Mucosa of stomach (tissue), 1 donor: Measurements from ENCODE around the gene DRD3.

Experiments
- H3K27me3 ChIP-seq: one replicate; pipeline ENCODE4 v1.7.0; 2013; ENCODE audit warnings: mild to moderate bottlenecking, low read length; ENCODE audit not compliant: control insufficient read depth, insufficient read depth
- H3K36me3 ChIP-seq: one replicate; pipeline ENCODE4 v1.7.0; 2013; ENCODE audit warnings: low read length; ENCODE audit not compliant: control insufficient read depth, insufficient read depth
- H3K4me1 ChIP-seq: one replicate; pipeline ENCODE4 v1.7.0; 2013; ENCODE audit warnings: mild to moderate bottlenecking, low read length; ENCODE audit not compliant: control insufficient read depth, insufficient read depth
- H3K4me3 ChIP-seq: one replicate; pipeline ENCODE4 v1.7.0; 2013; ENCODE audit warnings: low read length
- H3K9ac ChIP-seq: one replicate; pipeline ENCODE4 v1.7.0; 2013; ENCODE audit warnings: mild to moderate bottlenecking, low read length, moderate library complexity
- H3K9me3 ChIP-seq: one replicate; pipeline ENCODE4 v1.7.0; 2013; ENCODE audit warnings: mild to moderate bottlenecking, low read length, moderate library complexity; ENCODE audit not compliant: control insufficient read depth
- donor health status: Pancreatic carcinoma.

The DRD3 gene

DNA sequence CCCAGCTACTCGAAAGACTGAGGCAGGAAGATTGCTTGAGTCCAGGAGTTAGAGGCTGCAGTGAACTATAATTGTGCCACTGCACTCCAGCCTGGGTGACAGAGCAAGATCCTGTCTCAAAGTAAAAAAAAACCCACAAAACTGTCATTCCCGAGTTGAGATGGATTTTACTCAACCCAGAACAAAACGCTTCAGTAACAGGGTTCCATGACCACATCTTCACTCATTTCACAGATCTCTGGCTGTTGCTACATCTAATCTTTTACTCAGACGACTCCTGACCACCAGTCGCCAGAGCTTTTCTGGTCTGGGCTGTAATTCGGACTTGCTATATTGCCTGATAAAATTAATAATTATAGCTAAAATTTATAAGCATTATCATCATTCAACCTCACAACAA, 2.4 kb downstream of the DRD3 start:
- Histone ChIP-seq H3K27me3 (no peaks in the 10 kb centered on the region), H3K9ac (no peak overlapping the region), H3K36me3 (no peaks in the 10 kb centered on the region), H3K9me3 (no peaks in the 10 kb centered on the region), H3K4me1 (no peaks in the 10 kb centered on the region), H3K4me3 (no peak overlapping the region)

DNA sequence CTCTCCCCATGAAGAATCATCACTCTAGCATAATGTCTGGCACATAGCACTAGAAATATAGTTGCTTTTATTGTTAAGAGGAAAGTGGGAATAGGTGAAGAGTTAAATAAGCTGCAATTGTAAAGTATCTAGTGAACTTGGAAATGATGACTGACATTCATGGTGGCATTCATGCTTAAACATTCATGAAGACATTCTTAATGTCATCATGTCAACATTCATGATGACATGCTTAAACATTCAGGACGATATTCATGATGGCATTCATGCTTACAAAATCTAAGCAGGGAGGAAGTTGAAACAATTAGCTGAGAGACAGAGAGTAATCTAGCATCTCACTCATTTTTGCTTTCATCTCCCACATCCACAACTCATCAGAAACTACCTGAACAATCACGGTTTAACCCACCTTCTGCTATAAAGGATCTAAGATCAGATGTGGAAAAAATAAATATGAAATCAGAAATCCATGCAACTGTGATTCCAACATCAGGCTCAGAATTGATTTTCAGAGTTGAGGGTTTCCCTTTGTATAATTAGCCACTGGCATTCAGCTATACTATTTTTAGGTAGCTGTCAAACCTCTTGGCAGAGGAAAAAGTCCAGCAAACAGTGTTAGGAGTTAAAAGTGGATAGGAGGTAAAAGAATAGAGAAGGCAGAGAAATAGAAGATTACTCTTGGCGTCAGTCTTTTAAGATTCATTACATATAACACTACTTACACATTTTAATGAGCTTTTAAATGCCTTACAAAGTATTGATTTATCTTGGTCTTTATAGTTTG, 3.5 kb downstream of the DRD3 start:
- H3K9ac ChIP-seq, result no peak overlapping the region
- H3K36me3 ChIP-seq, result no peaks in the 10 kb centered on the region
- H3K4me1 ChIP-seq, result no peaks in the 10 kb centered on the region
- no peaks in the 10 kb centered on the region for H3K9me3 ChIP-seq
- no peaks in the 10 kb centered on the region for H3K27me3 ChIP-seq
- H3K4me3 ChIP-seq, result no peak overlapping the region

DNA sequence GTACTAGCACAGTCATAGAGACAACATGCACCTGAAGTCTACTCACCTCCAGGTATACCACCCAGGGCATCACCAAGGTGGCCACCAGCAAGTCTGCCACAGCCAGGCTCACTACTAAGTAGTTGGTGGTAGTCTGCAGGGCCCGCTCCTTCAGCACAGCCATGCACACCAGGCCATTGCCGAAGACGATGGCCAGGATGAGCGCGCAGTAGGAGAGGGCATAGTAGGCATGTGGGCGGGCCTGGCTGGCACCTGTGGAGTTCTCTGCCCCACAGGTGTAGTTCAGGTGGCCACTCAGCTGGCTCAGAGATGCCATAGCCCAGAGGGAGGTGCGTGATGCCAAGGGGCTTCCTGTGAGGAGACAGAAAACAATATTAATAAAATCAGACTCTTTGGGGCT, 7.2 kb downstream of the DRD3 start:
- no peaks in the 10 kb centered on the region for H3K27me3 ChIP-seq
- H3K36me3 ChIP-seq, result no peaks in the 10 kb centered on the region
- H3K9me3 ChIP-seq, result no peaks in the 10 kb centered on the region
- no peak overlapping the region for H3K9ac ChIP-seq
- no peaks in the 10 kb centered on the region for H3K4me1 ChIP-seq
- H3K4me3 ChIP-seq, result no peak overlapping the region

DNA sequence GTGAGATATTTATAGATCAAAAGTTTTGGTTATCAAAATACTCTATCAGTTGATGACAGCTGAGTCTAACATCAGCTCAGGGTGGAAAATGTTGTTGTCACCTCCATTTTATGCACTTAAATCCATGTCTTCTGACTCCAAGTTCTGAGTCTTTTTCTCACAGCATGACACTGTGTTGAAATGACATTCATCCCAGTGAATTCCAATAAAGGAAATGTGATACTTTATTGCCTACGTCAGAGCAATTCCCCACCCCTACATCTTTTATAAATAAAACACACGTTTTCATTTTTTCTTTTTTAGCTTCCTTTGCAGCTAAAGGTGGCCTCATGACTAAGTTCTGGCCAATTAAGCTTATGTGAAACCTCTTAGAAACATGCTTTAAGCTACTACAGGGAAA, 10.7 kb downstream of the DRD3 start:
- H3K9ac ChIP-seq, result no peak overlapping the region
- H3K4me1 ChIP-seq, result no peaks in the 10 kb centered on the region
- H3K36me3 ChIP-seq, result no peaks in the 10 kb centered on the region
- no peaks in the 10 kb centered on the region for H3K9me3 ChIP-seq
- H3K27me3 ChIP-seq, result no peaks in the 10 kb centered on the region
- H3K4me3 ChIP-seq, result no peak overlapping the region

DNA sequence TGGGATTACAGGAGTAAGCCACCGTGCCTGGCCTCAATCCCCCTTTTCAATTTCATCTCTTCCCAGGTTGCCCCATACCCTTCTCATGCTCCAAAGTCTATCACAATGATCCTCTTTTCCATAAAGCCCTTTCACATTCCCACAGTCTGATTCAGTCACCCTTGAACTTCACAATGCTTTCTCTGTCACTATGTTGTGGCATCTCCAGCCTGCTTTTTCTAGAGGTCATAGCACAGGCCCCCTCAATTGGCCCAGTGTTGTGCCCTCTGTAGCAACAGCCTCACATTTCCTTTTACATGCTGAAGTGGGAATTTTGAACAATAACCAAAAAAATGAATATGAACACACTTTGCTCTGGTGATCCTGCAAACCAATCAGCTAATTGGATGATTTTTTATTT, 21.5 kb downstream of the DRD3 start:
- Histone ChIP-seq H3K9me3 (no peaks in the 10 kb centered on the region), H3K9ac (no peak overlapping the region), H3K36me3 (no peaks in the 10 kb centered on the region), H3K4me1 (peaks cover 6% of the 10 kb centered on the region), H3K27me3 (no peaks in the 10 kb centered on the region), H3K4me3 (no peak overlapping the region)

DNA sequence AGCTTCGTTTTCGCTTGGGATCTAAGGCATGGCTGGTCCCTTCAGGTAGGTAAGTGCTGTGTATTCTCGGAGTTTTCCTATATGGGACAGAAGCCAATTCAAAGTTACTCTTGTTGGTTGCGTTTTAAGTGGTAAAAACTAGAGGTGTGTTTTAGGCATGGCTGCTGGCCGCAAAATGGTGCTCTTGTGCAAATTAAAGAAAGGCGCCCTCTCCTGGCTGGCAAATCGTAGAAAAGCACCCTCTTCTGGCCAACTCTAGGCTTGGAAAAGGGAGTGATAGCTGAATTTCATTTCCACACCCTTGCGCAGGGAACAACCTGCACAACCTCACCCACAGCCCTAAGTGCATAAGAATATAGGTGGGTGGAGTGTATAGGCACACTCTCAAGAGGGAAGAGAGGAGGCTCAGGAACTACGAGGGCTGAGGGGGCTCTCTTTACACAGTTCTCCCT, 23.5 kb downstream of the DRD3 start:
- Histone ChIP-seq H3K27me3 (no peaks in the 10 kb centered on the region), H3K4me3 (no peak overlapping the region), H3K9me3 (no peaks in the 10 kb centered on the region), H3K36me3 (no peaks in the 10 kb centered on the region), H3K4me1 (peaks cover 6% of the 10 kb centered on the region), H3K9ac (no peak overlapping the region)

DNA sequence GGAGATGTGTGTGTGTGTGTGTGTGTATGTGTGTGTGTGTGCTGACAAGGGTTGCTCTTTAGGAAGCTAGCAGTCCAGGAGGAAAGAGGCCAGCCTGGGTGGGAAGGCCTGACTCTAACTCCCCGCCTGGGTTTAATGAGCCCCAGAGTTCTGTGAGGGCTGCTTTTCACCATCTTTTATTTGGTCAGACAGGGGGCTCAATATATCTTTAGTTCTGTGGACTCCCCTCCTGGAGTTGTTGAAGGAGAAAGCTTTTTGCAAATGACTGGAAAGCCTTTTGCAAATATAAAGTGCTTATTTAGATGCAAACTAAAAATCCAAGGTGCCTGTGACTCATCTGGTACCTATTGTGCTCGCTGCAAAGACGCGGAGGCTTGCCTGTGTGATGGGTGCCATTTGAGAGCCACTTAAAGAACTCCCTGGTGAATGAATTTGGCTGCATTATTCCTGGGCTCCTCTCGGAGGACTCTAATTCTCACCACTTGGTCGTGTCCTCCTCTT, 24.5 kb downstream of the DRD3 start:
- Histone ChIP-seq H3K4me1 (peaks cover 6% of the 10 kb centered on the region), H3K9ac (no peak overlapping the region), H3K36me3 (no peaks in the 10 kb centered on the region), H3K4me3 (no peak overlapping the region), H3K27me3 (no peaks in the 10 kb centered on the region), H3K9me3 (no peaks in the 10 kb centered on the region)

DNA sequence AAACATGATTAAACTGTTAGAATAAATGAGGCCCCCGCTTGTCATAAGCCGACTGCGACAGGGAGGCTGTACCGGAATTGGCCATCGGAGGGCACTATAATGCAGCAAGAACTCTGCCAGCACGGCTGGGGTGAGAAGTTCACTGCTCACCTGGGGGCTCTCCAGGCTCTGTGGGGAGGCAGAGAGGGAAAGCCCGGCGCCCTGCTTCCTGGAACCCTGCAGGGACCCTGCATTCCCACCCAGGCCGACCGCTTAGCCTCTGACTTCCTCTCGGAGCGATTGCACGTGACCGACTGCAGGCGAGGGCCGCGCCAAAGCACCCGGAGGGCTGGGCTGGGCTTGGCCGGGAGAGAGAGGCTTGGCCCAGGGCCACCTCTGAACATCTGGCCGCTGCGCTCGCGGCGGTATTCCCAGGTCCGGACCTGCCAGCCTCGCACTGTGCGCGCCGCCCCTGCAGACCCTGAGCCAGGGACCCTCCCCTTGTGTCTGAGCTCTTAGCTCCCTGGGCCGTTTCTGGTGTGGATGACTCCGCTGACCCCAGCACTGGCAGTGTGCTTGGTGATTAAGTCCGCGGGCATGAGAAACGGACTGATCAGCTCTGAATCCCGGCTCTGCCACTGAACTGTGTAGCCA, 26.2 kb downstream of the DRD3 start:
- peak overlapping the region; percentile 62 for H3K9ac ChIP-seq
- no peaks in the 10 kb centered on the region for H3K9me3 ChIP-seq
- no peaks in the 10 kb centered on the region for H3K36me3 ChIP-seq
- peaks cover 6% of the 10 kb centered on the region for H3K4me1 ChIP-seq
- H3K4me3 ChIP-seq, result no peak overlapping the region
- H3K27me3 ChIP-seq, result no peaks in the 10 kb centered on the region

DNA sequence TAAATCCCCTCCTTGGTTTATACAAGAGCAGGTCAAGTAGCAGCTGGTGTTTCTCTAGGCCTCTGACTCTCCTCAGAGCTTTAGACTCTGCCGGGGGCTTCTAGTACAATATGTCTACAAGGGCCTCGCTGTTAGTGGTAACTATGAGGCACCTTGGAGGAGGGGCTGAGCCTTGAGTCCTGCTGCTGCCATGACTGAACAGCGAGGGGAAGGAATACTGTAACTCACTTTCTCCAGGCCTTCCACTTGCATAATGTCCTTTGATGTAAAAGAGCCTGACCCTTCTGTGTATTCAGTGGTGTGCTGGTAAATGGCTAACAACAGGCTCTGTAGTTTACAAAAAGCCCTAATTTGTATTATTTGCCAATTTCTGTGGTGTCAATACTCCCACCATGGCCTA, 27.8 kb downstream of the DRD3 start:
- H3K4me3 ChIP-seq, result no peak overlapping the region
- H3K27me3 ChIP-seq, result no peaks in the 10 kb centered on the region
- no peaks in the 10 kb centered on the region for H3K36me3 ChIP-seq
- no peak overlapping the region for H3K9ac ChIP-seq
- H3K4me1 ChIP-seq, result peaks cover 6% of the 10 kb centered on the region
- H3K9me3 ChIP-seq, result no peaks in the 10 kb centered on the region

DNA sequence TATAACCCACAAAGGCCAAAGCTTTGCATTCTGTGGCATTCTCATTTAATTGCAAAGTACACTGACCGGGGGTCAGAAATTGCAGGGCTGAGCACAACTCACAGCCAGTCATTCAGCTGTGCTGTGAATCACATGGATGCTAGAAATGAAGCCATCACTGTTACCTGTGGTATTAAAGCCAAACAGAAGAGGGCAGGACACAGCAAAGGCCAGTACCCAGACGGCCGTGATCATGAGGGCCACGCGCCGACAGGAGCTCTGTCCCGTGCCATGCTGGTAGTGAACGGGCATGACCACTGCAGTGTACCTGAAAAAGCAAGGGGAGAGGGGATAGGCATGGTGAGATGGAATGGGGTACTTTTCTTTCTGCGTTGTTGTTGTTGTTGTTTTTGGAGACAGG, 31.6 kb downstream of the DRD3 start:
- H3K9ac ChIP-seq, result no peak overlapping the region
- no peaks in the 10 kb centered on the region for H3K27me3 ChIP-seq
- H3K9me3 ChIP-seq, result no peaks in the 10 kb centered on the region
- H3K4me3 ChIP-seq, result no peak overlapping the region
- H3K36me3 ChIP-seq, result no peaks in the 10 kb centered on the region
- H3K4me1 ChIP-seq, result peaks cover 8% of the 10 kb centered on the region

DNA sequence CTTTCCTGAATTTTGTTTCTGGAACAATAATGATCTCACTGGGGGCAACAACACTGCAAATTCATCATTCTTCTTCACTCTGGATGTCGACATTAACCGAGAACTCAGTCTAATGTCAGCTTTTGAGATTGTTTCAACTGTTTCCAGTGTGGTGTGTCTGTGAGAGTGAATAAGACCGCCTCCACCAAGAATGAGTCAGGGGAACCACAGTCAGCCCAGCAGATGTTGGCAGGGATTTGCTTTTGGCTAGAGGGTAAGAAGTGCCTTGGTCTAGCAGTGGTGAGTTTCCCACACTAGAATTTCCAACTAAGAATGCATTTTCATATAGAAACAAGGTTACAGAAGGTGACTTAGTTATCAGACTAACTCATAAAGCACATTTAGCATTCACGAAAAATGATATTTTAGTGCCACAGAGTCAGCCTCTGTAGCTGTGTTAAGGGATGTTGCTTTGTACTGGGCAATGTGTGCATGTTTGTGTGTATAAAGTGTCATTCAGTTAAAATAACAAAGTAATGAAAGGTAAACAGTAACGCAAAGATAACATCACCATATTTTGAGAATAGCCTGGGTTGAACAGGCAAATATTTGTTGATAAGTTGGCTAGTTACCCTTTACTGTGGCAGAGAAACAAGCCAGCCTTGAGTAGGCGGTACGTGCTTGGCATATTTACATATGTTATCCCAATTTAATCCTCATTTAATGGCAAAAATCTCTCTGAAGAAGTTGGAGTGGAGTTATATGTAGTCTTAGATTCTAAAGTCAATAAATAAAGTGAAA, 33.8 kb downstream of the DRD3 start:
- Histone ChIP-seq H3K9ac (no peak overlapping the region), H3K36me3 (no peaks in the 10 kb centered on the region), H3K4me3 (no peak overlapping the region), H3K4me1 (peaks cover 8% of the 10 kb centered on the region), H3K27me3 (no peaks in the 10 kb centered on the region), H3K9me3 (no peaks in the 10 kb centered on the region)

DNA sequence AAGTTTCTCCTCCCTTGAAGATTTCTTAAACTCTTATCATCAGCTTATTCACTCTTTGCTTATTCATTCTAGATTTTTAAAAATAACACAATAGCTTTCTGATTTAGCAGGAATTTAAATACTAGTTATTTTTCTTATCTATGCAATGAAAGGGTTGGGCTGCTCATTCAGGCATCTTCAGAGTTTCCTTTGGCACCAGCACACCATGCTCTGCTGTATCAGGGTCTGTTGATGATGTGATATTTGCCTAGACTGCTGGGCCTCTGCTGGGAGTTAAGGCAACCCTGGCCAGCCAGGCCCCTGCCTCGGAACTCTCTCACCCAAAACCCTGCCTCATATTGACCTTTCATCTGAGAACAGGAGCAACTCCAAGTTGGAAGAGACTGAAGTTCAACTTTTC, 35.0 kb downstream of the DRD3 start:
- H3K27me3 ChIP-seq, result no peaks in the 10 kb centered on the region
- no peaks in the 10 kb centered on the region for H3K9me3 ChIP-seq
- H3K9ac ChIP-seq, result no peak overlapping the region
- H3K4me1 ChIP-seq, result peaks cover 8% of the 10 kb centered on the region
- no peaks in the 10 kb centered on the region for H3K36me3 ChIP-seq
- no peak overlapping the region for H3K4me3 ChIP-seq
